Stomach (tissue), 9 donors: ENCODE results near the gene RPL41. TPM values are rescaled to one million over a fixed set of nuclear protein-coding genes. Genes with fewer than 3 reads are reported as not detected.
A peak's percentile ranks its signal among the peaks of the same experiment; 100 is the strongest.

Experiments used
- DNase-seq, 2 donors: peaks; one replicate each; pipeline versions ENCODE4 v3.0.0 to v3.0.0-alpha.2; 2013 to 2019
- H3K27ac ChIP-seq, 5 donors: fragments of 200-600 bp in 4 of 5; sonication (generic) in 4 of 5; one replicate each; pipeline ENCODE4 v1.5.1; 2013 to 2019; ENCODE audit warnings: mild to moderate bottlenecking in 1 of 5, moderate library complexity in 1 of 5
- H3K27me3 ChIP-seq, 3 donors: fragments of 200-600 bp; sonication (generic); one replicate each; pipeline ENCODE4 v1.5.1; 2017 to 2019; ENCODE audit warnings: mixed run types in 1 of 3
- H3K36me3 ChIP-seq, 4 donors: fragments of 200-600 bp; sonication (generic); 1 replicate in 3 of 4; 2 replicates in 1 of 4; pipeline ENCODE4 v1.5.1; 2016 to 2019
- H3K4me1 ChIP-seq, 4 donors: fragments of 200-600 bp; sonication (generic); one replicate each; pipeline ENCODE4 v1.5.1; 2016 to 2019
- H3K4me3 ChIP-seq, 4 donors: fragments of 200-600 bp; sonication (generic) in 3 of 4; one replicate each; pipeline ENCODE4 v1.5.1; 2016 to 2019; ENCODE audit warnings: mild to moderate bottlenecking in 1 of 4
- H3K9me3 ChIP-seq, 4 donors: fragments of 200-600 bp; sonication (generic); one replicate each; pipeline ENCODE4 v1.5.1; 2016 to 2019
- CTCF ChIP-seq, 7 experiments: fragments of 450-650 bp in 4 of 7; fragments of 200-600 bp in 3 of 7; sonication (generic) in 3 of 7; IDR thresholded peaks; one replicate each; pipeline ENCODE4 v1.5.1; 2016 to 2019; ENCODE audit warnings: antibody characterized with exemption in 7 of 7, control low read depth in 2 of 7, mild to moderate bottlenecking in 1 of 7
- EP300 ChIP-seq: sonication (generic); formaldehyde crosslinking; IDR thresholded peaks from one replicate; pipeline ENCODE4 v1.6.1; 2017; ENCODE audit warnings: antibody characterized with exemption
- POLR2A ChIP-seq, 4 donors: fragments of 450-650 bp; IDR thresholded peaks; one replicate each; pipeline ENCODE4 v1.6.1; 2016; ENCODE audit warnings: antibody characterized with exemption in 4 of 4, control low read depth in 2 of 4, mild to moderate bottlenecking in 1 of 4, moderate library complexity in 1 of 4
- POLR2AphosphoS5 ChIP-seq, 3 donors: sonication (generic); formaldehyde crosslinking; IDR thresholded peaks; one replicate each; pipeline ENCODE4 v1.6.1; 2016; ENCODE audit warnings: antibody characterized with exemption in 3 of 3
- WGBS, 5 donors: extraction: QIAGEN DNeasy Blood & Tissue Kit in 3 of 5; methylation state at CpG; one replicate each; pipeline versions ENCODE4 v1.1.5 to v1.1.7; 2013 to 2018; 5-methylcytosine and 5-hydroxymethylcytosine counted together
- intact Hi-C: fragments of 100-400 bp; cut with DNase I; formaldehyde crosslinking; loops from one replicate; pipeline ENCODE4 v1.15.1; 2023; ENCODE audit warnings: low total_unique reads
- polyA plus RNA-seq, 3 donors: library from polyadenylated mRNA; stranded (reverse); fragments of 200-250 nt; gene quantifications; one replicate each; pipeline ENCODE4 v1.2.3, GENCODE V29; 2013
- total RNA-seq, 5 donors: library from RNA; depleted of rRNA; stranded (reverse); fragments of >200 nt; gene quantifications; one replicate each; pipeline versions ENCODE4 v1.1.0 to v1.2.3, GENCODE V29; 2014 to 2016
- donor health status: healthy with polysubstance abuse.
- donor health status: Bipolar disorder and iron deficiency.
- donor health status: healthy.

RPL41 gene
- total and polyA plus RNA-seq, 8 donors, result 1,483 to 8,449 (median 3,157) TPM

DNA sequence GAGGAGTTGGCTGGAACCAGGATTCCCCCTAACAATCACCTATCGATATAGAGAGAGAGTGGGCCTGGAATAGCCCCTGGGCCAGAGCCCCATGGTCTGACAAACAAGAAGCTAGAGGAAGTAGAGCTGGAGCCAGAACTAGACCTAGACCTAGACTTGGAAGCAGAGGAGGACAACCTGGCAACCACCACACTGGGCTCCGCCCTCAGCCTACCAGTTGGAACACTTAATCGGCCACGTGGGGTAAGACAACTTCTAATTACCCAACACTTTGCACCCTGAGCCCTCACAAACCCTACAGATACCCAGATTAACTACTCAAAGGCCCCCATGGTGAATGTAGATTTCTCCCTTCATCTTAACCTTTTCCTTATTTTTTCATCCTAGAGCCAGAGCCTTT, 16.6 kb upstream of the RPL41 start:
- Histone ChIP-seq H3K4me1 (peaks cover 0 to 29% (median 11%) of the 10 kb centered on the region in 4 donors), H3K4me3 (no peak overlapping the region), H3K9me3 (no peaks in the 10 kb centered on the region), H3K36me3 (peaks cover 36 to 78% (median 70%) of the 10 kb centered on the region in 4 donors), H3K27ac (peak overlapping the region in 2 of 5 donors; percentile 16 to 18), H3K27me3 (no peaks in the 10 kb centered on the region)
- peak in 1 of 2 donors; percentile 32 for DNase-seq
- WGBS, 5 donors, result 54 to 79% (median 66%) methylated on average over 4 of the region's 4 CpGs
- intact Hi-C loops, result no loop called here
- TF ChIP-seq POLR2AphosphoS5 (IDR thresholded peaks at IDR 0.05), result no peak
- no peak for TF ChIP-seq POLR2A (IDR thresholded peaks at IDR 0.05)
- TF ChIP-seq EP300, result no peak
- TF ChIP-seq CTCF (IDR thresholded peaks at IDR 0.05), result no peak

DNA sequence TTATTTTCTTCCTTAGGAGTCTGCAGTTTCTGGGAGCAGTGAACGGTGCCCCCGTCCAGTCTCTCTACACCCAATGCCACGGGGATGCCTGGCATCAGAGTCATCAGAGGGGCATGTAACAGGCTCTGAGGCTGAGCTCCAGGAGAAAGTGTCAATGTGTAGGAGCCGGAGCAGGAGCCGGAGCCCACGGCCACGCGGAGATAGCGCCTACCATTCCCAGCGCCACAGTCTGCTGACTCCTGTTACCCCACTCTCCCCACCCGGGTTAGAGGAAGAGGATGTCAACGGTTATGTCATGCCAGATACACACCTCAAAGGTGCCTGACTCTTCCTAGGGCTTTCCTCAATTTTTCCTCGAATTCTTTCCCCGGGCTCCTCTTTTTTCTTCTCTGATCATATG, 15.4 kb upstream of the RPL41 start:
- H3K4me1 ChIP-seq, result peaks cover 9 to 40% (median 24%) of the 10 kb centered on the region in 4 donors
- H3K27ac ChIP-seq, result no peak overlapping the region
- intact Hi-C loops, result no loop called here
- WGBS, 5 donors, result 82 to 88% (median 86%) methylated on average over 14 of the region's 14 CpGs
- no peak for DNase-seq
- peaks cover 33 to 66% (median 58%) of the 10 kb centered on the region in 4 donors for H3K36me3 ChIP-seq
- no peaks in the 10 kb centered on the region for H3K27me3 ChIP-seq
- no peaks in the 10 kb centered on the region for H3K9me3 ChIP-seq
- no peak overlapping the region for H3K4me3 ChIP-seq
- TF ChIP-seq EP300 (no peak), POLR2AphosphoS5 (IDR thresholded peaks at IDR 0.05) (no peak), POLR2A (IDR thresholded peaks at IDR 0.05) (no peak), CTCF (IDR thresholded peaks at IDR 0.05) (no peak)

GRCh38 chr12:56102683-56103065, 13.8 kb upstream of the RPL41 start:
- no peak for TF ChIP-seq POLR2AphosphoS5 (IDR thresholded peaks at IDR 0.05)
- no peak for TF ChIP-seq EP300
- TF ChIP-seq POLR2A (IDR thresholded peaks at IDR 0.05), result no peak
- no peak for TF ChIP-seq CTCF (IDR thresholded peaks at IDR 0.05)
- peaks cover 41 to 62% (median 55%) of the 10 kb centered on the region in 4 donors for H3K36me3 ChIP-seq
- no peaks in the 10 kb centered on the region for H3K9me3 ChIP-seq
- H3K4me3 ChIP-seq, result peak overlapping the region in 1 of 4 donors; percentile 81
- intact Hi-C loops, result no loop called here
- peaks cover 11 to 55% (median 32%) of the 10 kb centered on the region in 4 donors for H3K4me1 ChIP-seq
- no peak for DNase-seq
- no peaks in the 10 kb centered on the region for H3K27me3 ChIP-seq
- peak overlapping the region in 4 of 5 donors; percentile 3 to 90 (median 88) for H3K27ac ChIP-seq
- WGBS, 5 donors, result 19 to 63% (median 46%) methylated on average over 1 of the region's 1 CpG

DNA sequence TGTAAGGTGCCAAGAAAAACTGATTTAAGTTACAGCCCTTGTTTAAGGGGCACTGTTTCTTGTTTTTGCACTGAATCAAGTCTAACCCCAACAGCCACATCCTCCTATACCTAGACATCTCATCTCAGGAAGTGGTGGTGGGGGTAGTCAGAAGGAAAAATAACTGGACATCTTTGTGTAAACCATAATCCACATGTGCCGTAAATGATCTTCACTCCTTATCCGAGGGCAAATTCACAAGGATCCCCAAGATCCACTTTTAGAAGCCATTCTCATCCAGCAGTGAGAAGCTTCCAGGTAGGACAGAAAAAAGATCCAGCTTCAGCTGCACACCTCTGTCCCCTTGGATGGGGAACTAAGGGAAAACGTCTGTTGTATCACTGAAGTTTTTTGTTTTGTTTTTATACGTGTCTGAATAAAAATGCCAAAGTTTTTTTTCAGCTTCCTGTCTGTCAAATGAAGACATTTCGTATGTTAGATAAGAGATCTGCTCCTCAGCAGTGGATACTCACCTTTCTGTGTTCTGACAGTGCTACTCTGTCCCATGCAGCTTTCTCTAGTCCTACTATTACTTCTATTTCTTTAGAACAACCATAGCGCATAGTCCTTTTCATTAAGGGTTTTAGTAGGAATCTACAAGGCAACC, 13.2 kb upstream of the RPL41 start:
- Histone ChIP-seq H3K9me3 (no peaks in the 10 kb centered on the region), H3K36me3 (peaks cover 46 to 62% (median 56%) of the 10 kb centered on the region in 4 donors), H3K4me3 (peak overlapping the region; percentile 66 to 96 (median 78)), H3K27ac (peak overlapping the region; percentile 28 to 90 (median 88)), H3K4me1 (peaks cover 11 to 58% (median 32%) of the 10 kb centered on the region in 4 donors), H3K27me3 (no peaks in the 10 kb centered on the region)
- 29 to 44% (median 38%) methylated on average over 6 of the region's 6 CpGs for WGBS, 5 donors
- TF ChIP-seq POLR2A (IDR thresholded peaks at IDR 0.05) (no peak), POLR2AphosphoS5 (IDR thresholded peaks at IDR 0.05) (peak in 1 of 3 donors; percentile 6), CTCF (IDR thresholded peaks at IDR 0.05) (no peak)
- peak in 1 of 2 donors; percentile 20 for DNase-seq
- intact Hi-C loops, result no loop called here
